PFSK-1 (cell line): Measurements from ENCODE around the gene WAS.

Source experiments
- POLR2AphosphoS5 ChIP-seq: IDR thresholded peaks from 2 replicates; pipeline ENCODE4 v1.6.1; 2012; ENCODE audit warnings: low read depth, mild to moderate bottlenecking, control low read depth, low read length, moderate library complexity
- REST ChIP-seq, 2 experiments: IDR thresholded peaks; 2 replicates each; pipeline versions ENCODE4 v1.6.1 to v1.8.0; 2011 to 2012; ENCODE audit warnings: low read depth in 2 of 2, low read length in 2 of 2, control low read depth in 1 of 2, inconsistent platforms in 1 of 2, mild to moderate bottlenecking in 1 of 2, moderate library complexity in 1 of 2; ENCODE audit not compliant: insufficient read depth in 1 of 2
- SIN3A ChIP-seq: IDR thresholded peaks from 2 replicates; pipeline ENCODE4 v1.6.1; 2012; ENCODE audit warnings: mild to moderate bottlenecking, low read length, moderate library complexity, borderline replicate concordance; ENCODE audit not compliant: insufficient read depth

DNA sequence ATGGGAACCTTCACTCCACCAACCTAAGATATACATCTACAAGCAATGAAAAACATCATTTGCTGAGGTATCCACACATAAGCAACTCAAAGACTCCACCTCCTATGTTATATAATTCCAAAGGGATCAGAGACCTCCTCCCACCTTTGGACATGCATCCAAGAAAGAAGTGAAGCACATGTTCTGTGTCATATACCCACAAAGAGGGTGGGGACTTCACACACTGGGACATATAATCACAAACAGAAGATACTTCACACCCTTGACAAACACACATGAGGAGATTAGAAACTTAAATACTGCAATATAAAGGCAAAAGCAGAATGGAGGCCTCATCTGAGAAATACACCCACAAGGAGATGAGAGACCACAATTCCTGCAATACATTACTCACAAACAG is 38.3 kb downstream of the WAS start:
- TF ChIP-seq SIN3A = no peak
- no peak for TF ChIP-seq POLR2AphosphoS5
- no peak for TF ChIP-seq REST (IDR thresholded peaks at IDR 0.05; ENCODE audit: insufficient read depth in 1 of 2, low read depth in 2 of 2, low read length in 2 of 2)
